ENCODE measurements around the gene FGD4.
"Not testable (repeated sequence)": the region's sequence is repeated elsewhere in the genome, so short reads cannot be mapped to it uniquely, and the experiment has no call there.

FGD4 gene

DNA sequence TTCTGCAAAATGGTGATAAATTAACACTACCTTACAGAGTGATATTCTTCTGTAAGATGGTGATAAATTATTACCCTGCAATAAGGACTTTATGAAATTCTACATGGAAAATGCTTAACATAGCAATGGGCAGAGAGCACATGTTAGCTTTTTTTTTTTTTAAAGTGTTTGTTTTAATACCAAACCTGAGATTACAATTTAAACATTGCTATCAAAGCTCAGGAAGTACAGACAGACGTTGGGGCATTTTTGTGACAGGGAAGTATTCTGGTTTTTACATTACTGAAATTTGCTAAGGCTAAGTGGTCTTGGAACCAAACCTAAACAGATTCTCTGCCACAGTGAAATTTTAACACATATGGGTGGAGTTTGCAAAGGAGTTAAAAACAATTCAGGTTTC, 133.1 kb downstream of the FGD4 start:
- no peak for DNase-seq

DNA sequence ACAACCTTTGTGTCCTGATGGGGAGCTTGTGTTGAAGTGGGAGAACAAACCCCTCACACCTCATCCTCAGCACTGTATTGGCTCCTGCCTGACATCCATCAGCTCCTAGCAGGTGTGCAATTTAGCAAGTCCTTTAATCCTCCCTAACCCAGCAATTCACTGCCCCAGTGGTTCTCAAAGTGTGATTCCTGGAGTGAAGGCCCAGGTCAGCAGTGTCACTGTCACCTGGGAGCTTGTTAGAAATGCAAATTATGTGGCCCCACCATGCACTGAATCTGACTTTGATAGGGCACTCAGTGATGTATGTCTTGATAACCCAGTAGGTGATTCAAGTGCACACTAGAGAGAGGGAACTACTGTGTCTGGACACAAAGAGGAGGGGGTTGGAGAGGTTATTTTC, 133.6 kb downstream of the FGD4 start:
- DNase-seq: no peak

DNA sequence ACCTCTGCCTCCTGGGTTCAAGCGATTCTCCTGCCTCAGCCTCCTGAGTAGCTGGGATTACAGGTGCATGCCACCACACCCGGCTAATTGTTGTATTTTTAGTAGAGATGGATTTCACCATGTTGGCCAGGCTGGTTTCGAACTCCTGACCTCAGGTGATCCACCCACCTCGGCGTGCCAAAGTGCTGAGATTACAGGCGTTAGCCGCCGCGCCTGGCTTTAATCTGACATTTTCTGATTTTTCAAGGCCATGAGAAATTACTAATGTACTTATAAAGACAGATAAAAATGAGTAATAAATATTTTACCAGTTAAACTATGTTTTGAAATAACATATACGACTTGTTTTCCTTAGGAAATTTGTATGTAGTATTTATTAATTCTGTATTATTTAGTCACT, 134.1 kb downstream of the FGD4 start:
- DNase-seq: not testable (repeated sequence)

DNA sequence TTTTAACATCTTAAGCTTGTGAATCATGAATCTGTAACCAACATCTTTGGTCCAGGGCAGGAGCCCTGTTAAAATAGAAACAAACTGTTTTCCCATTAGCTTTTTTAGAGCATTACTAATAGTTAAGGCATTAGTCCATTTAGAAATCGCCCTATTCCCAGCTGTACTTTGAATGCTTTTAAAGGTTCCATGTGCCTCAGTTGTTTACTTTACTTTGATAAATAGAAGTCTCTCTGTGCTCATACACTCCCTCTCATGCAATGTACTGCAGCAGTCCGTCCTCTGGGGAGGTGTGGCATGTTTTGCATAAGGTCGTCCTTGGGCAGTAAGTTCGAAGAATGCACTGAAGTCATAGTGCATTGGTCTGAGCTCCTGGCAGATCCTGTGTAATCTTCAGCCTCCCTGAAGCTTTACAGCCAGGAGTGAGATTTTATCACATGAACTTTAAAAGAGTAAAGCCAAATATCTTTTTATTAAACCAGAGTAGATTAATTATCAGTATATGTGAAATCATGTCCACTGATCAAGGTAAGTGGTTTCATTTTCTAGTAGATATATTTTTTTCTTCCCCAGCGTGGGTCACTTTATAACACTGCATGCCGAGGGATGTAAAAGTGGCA, 134.7 kb downstream of the FGD4 start:
- DNase-seq: no peak

DNA sequence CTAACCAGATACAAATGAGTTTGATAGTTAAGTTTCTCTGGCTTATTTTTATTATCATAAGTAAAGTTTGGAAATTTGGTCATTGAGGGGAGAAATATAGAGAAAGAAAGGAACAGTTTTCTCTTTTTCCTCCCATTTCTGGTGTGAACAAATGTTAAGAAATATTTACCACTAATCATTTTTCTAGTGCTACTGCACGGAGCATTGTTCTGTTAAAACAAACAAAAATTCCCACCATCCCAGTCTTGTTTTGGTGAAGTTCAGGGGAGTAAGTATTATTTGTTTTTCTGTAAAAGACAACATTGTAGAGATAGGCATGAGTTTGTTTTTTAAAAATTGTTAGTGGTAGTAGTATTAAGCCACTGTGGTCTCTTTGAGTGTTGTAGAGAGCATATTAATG, 135.3 kb downstream of the FGD4 start:
- DNase-seq: no peak

DNA sequence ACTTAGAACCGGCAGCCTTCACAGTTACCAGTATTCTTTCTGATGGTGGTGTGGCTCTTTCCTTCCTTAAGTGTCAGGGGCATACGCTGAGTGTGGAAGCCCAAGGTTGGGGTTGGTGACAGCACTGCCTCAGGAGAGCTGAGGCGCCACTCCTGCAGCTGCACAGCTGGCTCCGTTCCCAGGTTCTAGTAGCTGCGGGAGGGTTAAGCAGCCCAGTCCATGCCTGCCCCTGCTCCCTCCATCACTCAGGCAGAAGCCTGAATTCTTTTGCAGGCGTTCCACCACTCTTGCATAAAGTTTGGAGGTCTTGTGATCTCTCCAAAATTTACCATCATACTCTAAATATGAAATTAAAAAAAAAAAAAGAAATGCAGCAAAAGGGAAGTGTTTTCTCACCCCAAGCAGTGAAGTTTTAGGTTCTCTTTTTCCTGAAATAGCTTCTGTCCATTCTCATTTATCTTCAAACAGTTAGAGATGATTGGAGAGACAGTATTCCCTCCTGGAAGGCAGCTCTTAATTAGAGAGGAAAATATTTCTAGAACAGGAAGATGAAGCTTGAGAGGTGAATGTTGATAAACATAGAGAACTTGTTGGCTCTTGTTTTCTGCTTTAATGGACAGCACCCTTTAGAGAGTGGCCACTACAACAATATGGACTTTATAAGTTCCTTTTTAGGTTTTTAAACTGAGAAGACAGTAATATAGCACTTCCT, 136.1 kb downstream of the FGD4 start:
- no peak for DNase-seq

DNA sequence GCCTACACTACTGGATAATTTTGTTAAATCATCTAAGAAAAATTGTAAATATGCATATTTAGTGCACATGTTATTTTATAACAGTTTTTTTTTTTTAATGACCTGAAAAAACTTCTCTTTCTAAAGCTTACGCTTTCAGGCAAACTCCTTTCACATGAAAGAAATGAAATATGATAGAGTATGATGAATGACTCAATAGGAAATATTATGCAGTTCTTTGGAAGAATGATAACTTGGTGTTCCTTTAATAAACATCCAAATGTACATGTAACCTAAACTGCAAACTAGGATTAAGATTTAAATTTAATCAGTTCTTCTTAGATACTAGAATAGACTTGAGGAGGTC, 136.6 kb downstream of the FGD4 start:
- DNase-seq: no peak

DNA sequence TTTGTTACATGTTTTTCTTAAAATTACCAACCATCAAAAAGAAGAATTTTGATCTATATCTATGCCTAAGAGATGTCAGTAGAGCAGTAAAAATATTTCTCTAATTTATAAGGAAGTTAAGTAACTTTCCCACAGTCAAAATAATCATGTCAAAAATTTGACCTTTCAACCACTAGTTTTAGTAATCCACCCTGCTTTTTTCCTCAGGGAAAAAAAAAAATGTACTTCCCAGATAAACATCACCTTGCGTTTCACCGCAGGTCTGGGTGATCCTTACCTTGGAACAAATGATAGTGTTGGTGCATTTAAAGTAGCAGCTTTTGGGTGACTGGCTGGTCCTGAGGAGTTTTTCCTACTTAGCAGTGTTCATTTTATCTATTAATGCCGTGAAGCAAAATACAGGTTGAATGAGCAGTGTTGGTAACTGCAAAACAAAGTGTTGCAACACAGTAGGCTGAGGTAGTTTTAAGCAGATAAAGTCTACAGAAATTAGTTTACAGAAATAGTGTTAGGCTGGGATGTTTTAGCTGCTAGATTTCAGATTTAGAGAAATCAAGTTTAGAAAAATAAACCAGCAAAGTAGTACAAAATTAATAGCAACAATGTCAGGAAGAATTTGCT, 142.5 kb downstream of the FGD4 start:
- DNase-seq: no peak

DNA sequence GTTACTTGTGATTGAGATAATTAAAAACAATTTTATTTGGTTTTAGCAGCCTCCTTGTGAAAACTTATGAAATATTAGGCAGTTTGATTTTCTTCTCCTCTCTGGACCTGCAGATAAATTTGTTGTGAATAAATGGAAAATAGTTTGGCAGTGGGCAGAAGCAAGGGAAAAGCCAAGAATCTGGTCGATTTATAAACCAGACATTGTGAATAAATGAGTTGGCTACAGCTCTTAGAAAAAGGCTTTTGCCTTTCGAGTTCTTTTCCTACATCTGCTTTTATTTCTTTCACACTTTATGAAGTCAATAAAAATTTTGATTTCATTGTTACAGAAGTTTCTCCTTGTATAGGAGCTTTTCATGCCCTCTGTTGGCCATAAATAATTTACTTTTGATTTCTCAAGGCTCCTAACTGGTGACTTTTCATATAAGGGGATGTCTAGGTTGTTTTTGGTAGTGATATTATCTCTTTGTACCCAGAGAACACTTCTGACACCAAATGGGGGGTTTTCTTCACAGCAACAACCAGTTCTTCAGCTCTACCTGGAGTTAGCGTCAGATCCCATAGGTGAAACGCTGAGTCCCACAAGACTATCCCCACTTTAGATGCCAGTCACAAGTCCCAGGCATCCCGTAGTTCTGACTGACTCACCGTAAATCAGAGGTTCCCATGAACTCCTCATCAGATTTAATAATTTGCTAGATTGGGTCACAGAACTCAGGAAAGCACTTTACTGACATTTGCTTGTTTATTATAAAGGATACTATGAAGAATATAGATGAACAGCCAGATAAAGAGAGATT, 143.3 kb downstream of the FGD4 start:
- no peak for DNase-seq

DNA sequence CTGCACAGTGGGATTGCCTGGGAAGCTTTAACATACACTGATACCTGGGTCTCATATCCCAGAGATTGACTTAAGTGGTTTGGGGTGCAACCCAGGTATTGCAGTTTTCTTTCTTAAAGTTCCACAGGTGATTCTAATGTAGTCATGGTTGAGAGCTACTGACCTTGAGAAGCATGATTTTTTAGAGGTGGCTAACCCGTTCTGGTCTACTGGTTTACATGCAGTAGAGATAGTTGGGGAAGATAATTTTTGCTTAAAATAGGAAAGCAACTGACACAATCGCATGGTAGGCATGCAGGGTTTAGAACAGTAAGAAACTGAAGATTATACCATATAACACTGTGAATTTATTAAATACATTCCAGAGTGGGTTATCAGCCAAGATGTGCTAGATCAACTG, 145.5 kb downstream of the FGD4 start:
- DNase-seq: no peak

DNA sequence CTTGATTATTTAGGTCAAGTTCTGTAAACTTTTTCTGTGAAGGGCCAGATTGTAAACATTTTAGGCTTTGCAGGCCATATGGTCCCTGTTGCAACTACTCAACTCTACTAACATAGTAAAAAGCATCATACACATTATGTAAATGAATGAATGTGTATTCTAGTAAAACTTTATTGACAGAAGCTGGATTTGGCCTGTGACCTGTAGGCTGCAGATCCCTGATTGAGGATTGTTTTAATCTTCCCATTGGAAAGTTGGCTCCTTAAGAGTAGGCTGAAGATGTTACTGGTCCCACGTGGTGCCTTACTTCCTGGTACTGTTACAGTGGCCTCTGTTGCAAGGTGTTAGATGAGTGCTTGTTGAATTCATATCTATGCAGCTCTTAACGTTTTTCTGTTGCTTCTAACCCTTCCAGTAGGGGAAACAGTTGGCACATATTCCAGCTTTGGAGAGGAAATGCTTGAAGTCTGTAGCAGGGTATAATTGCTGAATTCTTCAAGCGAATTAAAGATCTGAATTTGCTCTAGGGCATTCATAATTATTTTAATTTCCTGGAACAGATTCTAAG, 146.1 kb downstream of the FGD4 start:
- no peak for DNase-seq

DNA sequence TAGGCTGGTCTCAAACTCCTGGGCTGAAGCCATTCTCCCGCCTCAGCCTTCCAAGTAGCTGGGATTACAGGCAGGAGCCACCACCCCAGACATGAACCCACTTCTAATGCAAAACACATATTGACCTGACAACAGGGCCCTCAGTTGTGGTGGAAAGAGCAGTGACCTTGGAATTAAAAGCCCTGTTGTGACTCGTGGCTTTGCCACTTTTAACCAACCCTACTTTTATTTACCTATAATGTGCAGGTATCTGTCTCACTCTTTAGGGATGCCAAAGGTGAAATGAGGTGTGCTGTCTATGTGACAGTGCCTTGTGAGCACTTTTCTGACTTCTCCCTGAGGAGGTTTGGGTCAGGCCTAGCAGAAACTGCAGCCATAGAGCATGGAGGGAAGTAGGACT, 146.9 kb downstream of the FGD4 start:
- DNase-seq: no peak

DNA sequence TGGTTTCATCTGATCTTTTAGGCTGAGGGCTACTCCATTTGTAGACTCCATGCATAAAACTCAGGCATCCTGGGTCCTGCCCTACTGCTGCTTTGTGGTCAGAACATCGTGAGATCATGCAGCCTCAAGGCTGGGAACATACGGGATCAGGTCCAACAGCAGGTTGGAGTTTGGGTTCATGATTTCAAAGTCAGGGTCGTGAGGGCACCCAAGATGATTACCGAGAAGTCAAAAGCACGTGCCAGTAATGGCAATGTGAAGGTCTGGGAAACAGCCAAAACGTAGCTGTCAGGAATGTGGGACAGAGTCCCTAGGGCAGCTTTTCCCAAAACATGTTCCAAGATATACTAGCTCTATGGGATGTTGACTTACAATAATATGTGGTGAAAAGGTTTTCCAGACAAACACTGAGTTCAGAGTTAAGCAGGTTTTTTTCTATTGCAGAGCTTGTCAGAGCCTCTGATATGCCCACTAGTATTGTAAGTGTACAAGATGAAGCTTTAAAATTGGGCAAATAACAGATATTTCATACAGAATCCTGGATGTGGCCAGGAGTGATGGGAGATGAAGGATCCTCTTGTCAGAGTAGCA, 149.4 kb downstream of the FGD4 start:
- DNase-seq: no peak

DNA sequence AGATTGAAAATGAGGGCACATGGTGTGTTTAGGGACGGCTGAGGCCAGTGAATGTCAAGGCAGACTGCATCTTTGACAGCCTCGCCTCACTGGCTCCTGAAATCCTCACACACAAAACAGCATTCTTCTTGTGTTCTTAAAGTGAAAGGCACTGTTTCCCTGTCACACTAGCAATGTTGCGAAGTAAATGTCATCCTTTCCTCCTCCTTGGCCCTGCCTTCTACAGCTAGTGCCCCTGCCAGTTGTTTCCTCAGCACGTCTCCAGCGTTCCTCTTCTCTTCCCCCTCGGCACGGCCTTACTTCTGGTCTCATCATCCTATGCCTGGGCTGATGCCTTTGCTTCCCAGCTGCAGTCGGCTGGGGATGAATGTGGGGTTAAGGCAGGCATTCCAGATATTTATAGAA, 150.3 kb downstream of the FGD4 start:
- DNase-seq: no peak

DNA sequence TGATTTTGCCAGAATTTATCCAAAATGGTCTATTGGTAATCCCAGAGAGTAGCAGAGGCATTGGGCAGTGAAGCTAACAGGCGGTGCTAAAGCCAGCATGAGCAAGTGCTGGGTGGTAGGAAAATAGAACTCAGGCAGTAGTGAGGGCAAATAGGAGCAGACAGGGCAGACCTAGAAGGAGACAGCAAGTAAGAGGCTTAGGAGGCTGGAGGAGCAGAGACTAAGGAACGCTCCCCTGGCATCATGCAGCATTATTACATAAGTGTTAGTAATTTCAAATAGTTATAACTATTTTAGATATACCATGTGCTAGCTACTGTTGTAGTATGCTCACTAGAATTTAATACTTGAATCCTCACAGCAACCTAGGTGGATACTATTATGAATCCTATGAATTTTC, 151.7 kb downstream of the FGD4 start:
- DNase-seq: no peak

DNA sequence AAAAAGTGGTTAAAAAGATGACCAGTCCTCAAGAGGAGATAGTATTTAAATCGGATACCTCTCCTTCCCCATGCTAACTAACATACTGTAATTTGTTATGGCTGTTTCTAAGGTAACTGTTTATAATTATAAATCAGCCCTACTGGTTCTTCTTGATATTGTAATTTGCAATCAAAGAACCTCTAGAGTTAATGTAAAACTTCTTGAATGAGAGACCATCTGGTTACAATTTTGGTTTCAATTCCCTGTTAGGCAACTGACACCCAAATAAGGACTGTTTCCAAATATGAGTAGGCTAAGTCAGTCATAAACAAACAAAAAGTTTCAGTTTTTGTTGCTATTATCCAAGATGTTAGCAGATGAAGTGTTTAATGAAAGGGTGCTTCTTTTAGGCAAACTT, 159.5 kb downstream of the FGD4 start:
- no peak for DNase-seq

DNA sequence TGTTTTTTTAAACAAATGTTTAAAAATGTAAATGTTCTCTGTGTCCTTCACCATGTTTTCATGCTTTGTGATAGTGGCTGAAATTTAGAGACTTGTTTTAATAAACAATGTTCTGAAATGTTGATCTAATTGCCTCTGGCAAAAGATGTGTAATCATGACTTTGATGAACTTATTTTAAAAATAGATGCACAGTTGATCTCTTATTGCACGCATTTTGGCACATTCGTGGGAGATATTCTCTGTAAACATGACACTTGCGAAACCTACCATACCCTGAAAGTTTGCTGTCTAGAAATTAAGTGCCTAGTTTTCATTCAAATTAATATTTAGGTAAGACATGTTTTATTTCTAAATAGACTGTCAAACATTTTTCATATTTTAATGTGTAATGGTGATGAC, 160.1 kb downstream of the FGD4 start:
- DNase-seq: no peak

DNA sequence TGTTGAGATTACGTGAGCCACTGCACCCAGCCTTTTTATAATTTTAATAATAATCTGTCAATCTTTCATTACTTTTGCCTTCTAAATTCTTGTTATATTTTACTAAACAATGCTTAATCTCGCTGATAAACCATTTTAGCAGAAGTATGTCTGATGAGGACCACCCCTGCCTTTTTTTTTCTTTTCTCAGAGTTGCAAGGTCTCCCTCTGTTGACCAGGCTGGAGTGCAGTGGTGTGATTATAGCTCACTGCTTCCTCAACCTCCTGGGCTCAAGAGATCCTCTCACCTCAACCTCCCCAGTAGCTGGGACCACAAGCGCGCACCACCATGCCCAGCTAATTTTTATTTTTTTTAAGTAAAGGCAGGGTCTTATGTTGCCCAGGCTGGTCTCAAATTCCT, 161.2 kb downstream of the FGD4 start:
- no peak for DNase-seq

DNA sequence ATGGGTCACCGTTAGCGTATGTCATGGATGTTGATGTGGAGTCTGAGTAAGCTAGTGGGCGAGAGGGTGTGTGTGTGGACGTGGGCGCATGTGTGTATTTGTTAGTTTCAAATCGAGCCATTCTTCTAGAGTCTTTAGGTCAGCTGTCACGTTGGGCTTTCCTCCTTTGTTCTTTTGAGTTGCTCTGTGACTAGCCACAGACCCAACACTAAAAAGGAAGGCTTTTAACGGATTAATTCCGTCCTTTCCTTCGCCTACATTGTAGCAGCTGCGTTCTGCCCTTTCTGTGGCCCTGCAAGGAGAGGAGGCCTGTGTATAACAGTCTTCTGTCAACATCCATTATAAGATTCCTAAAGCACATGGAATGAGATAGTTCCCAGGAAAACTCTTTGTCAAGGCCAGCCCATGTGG, 162.6 kb downstream of the FGD4 start:
- DNase-seq: no peak

DNA sequence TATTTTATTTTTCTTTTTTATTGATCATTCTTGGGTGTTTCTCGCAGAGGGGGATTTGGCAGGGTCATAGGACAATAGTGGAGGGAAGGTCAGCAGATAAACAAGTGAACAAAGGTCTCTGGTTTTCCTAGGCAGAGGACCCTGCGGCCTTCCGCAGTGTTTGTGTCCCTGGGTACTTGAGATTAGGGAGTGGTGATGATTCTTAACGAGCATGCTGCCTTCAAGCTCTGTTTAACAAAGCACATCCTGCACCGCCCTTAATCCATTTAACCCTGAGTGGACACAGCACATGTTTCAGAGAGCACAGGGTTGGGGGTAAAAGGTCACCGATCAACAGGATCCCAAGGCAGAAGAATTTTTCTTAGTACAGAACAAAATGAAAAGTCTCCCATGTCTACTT, 163.1 kb downstream of the FGD4 start:
- not testable (repeated sequence) for DNase-seq

DNA sequence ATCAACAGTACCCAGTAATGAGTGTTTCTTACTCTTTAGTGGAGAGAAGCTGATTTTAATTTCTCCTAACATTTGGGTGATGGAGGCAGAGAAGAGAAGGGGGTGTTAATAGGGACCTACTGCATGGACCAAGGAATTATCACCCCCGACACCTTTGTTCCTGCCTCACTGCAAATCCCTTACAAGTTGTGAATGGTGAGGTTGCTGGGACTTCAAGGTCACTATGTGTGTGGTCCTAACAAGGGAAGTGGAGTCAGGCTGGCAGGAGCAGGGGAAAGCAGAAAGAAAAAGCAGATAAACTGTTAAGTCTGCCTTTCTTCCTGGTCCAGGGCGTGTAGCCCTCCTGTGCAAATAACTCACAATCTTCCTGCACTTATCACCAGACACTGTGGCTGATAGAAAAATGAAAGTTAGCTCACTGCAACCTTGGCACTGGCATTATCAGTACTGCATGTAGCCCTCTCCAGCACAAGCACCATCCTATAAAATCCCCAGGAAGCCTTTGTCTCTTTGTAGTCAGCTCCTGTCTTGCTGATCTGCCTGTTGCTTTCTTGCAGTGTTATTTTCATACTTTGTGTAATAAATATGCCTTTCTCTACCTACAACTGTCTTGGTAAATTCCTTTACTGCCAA, 167.4 kb downstream of the FGD4 start:
- DNase-seq: no peak

DNA sequence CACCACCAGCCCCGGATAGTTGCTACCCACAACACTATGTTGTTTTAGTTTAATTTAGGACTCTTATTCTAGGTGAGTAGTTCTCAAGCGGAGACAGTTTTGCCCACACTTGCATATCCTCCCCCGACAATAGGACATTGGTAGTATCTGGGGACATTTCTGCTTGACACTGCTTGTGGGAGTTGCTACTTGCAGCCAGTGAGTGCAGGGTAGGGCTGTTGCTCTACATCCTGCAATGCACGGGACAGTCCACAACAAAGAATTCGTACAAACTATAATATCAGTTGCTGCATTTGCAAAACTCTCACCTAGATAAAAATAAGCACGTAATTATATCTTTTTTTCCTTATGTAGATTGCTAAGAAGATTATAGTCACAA, 167.9 kb downstream of the FGD4 start:
- no peak for DNase-seq

DNA sequence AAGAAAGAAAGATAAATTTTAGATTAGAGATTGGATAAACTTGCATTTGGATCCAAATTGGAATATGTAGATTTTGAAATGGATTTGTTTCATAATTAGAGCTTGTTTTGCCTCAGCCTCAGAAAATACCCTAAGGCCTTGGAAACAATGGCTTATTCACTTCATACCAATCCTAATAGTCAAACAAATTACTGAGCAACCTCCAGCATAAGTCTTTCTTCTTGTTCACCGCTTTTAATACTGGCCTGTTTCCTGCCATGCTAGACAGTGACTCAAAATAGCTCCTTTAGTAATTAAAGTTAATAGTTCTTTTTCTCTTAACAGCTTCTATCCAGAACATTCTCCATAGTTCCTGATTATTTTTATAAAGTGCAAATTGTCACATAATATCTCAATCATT, 168.9 kb downstream of the FGD4 start:
- DNase-seq: peak; percentile 53

All from NCI-H1436 treated with DMSO at 0.1 percent for 48 hours (cell line).